SW480 (cell line): Measurements from ENCODE around the gene FLG2.
"Not testable (repeated sequence)": the region's sequence is repeated elsewhere in the genome, so short reads cannot be mapped to it uniquely, and the experiment has no call there.

Source experiments
- DNase-seq: peaks from one replicate; pipeline ENCODE4 v3.0.0-alpha.2; 2016; ENCODE audit warnings: low spot score

FLG2 gene

GRCh38 chr1:152312169-152312568, 47.6 kb downstream of the FLG2 start:
- not testable (repeated sequence) for DNase-seq

GRCh38 chr1:152309955-152310354, 49.9 kb downstream of the FLG2 start:
- no peak for DNase-seq

GRCh38 chr1:152309320-152309901, 50.4 kb downstream of the FLG2 start:
- not testable (repeated sequence) for DNase-seq

GRCh38 chr1:152308758-152309157, 51.0 kb downstream of the FLG2 start:
- DNase-seq, result not testable (repeated sequence)

- DNase-seq, result not testable (repeated sequence)
These were observed 51.8 kb downstream of the FLG2 start for GRCh38 chr1:152307970-152308369.

GRCh38 chr1:152306123-152306522, 53.7 kb downstream of the FLG2 start:
- DNase-seq, result not testable (repeated sequence)

- not testable (repeated sequence) for DNase-seq
These were observed 55.0 kb downstream of the FLG2 start for GRCh38 chr1:152304773-152305172.

GRCh38 chr1:152303139-152303872, 56.5 kb downstream of the FLG2 start:
- DNase-seq, result not testable (repeated sequence)
